ENCODE data around the gene GPR25. TPM values are rescaled to one million over a fixed set of nuclear protein-coding genes. Genes with fewer than 3 reads are reported as not detected.
A peak's percentile ranks its signal among the peaks of the same experiment; 100 is the strongest.

Gene GPR25
- total RNA-seq, 1 donor from 2014 or later, result not detected

- H3K4me3 Mint-ChIP-seq, result no peak overlapping the region
- peaks cover 3% of the 10 kb centered on the region for H3K27me3 Mint-ChIP-seq
- H3K4me1 Mint-ChIP-seq (ENCODE audit: unreplicated experiment), result peaks cover 12% of the 10 kb centered on the region
- H3K9me3 Mint-ChIP-seq, result no peaks in the 10 kb centered on the region
- TF ChIP-seq CTCF (conservative IDR thresholded peaks at IDR 0.05), result no peak
- no peak overlapping the region for H3K27ac Mint-ChIP-seq
- no peaks in the 10 kb centered on the region for H3K36me3 Mint-ChIP-seq
- DNase-seq (ENCODE audit: extremely low spot score, unreplicated experiment), result no peak
Observed at GRCh38 chr1:200873671-200874397, 1.1 kb downstream of the GPR25 start.

GRCh38 chr1:200874694-200875093, 1.9 kb downstream of the GPR25 start:
- Mint-ChIP-seq H3K36me3 (no peaks in the 10 kb centered on the region), H3K4me1 (ENCODE audit: unreplicated experiment) (peaks cover 12% of the 10 kb centered on the region), H3K27me3 (peaks cover 3% of the 10 kb centered on the region), H3K9me3 (no peaks in the 10 kb centered on the region), H3K4me3 (no peak overlapping the region), H3K27ac (no peak overlapping the region)
- no peak for TF ChIP-seq CTCF (conservative IDR thresholded peaks at IDR 0.05)
- no peak for DNase-seq (ENCODE audit: extremely low spot score, unreplicated experiment)

GRCh38 chr1:200875416-200875815, 2.6 kb downstream of the GPR25 start:
- Mint-ChIP-seq H3K4me3 (no peak overlapping the region), H3K36me3 (no peaks in the 10 kb centered on the region), H3K27ac (peak overlapping the region; percentile 9), H3K9me3 (no peaks in the 10 kb centered on the region), H3K4me1 (ENCODE audit: unreplicated experiment) (peaks cover 12% of the 10 kb centered on the region), H3K27me3 (peaks cover 3% of the 10 kb centered on the region)
- DNase-seq (ENCODE audit: extremely low spot score, unreplicated experiment), result no peak
- TF ChIP-seq CTCF (conservative IDR thresholded peaks at IDR 0.05), result no peak

- H3K4me3 Mint-ChIP-seq, result no peak overlapping the region
- TF ChIP-seq CTCF (conservative IDR thresholded peaks at IDR 0.05), result no peak
- no peaks in the 10 kb centered on the region for H3K36me3 Mint-ChIP-seq
- H3K27me3 Mint-ChIP-seq, result peaks cover 3% of the 10 kb centered on the region
- no peak overlapping the region for H3K27ac Mint-ChIP-seq
- peaks cover 7% of the 10 kb centered on the region for H3K4me1 Mint-ChIP-seq (ENCODE audit: unreplicated experiment)
- no peaks in the 10 kb centered on the region for H3K9me3 Mint-ChIP-seq
- DNase-seq (ENCODE audit: extremely low spot score, unreplicated experiment), result no peak
Observed at GRCh38 chr1:200877010-200877409, 4.2 kb downstream of the GPR25 start.

GRCh38 chr1:200877839-200878551, 5.2 kb downstream of the GPR25 start:
- H3K27ac Mint-ChIP-seq, result no peak overlapping the region
- H3K4me3 Mint-ChIP-seq, result no peak overlapping the region
- peaks cover 3% of the 10 kb centered on the region for H3K27me3 Mint-ChIP-seq
- H3K36me3 Mint-ChIP-seq, result no peaks in the 10 kb centered on the region
- H3K9me3 Mint-ChIP-seq, result no peaks in the 10 kb centered on the region
- DNase-seq (ENCODE audit: extremely low spot score, unreplicated experiment), result no peak
- H3K4me1 Mint-ChIP-seq (ENCODE audit: unreplicated experiment), result peaks cover 7% of the 10 kb centered on the region
- no peak for TF ChIP-seq CTCF (conservative IDR thresholded peaks at IDR 0.05)

Measured in type B pancreatic cell (in vitro differentiated cells).